Measurements from ENCODE around the gene ZNF318.
"Not testable (repeated sequence)": the region's sequence is repeated elsewhere in the genome, so short reads cannot be mapped to it uniquely, and the experiment has no call there.

ZNF318 gene

GRCh38 chr6:43347444-43347843, 22.0 kb downstream of the ZNF318 start:
- peaks cover 59% of the 10 kb centered on the region for H3K36me3 ChIP-seq
- no peaks in the 10 kb centered on the region for H3K9me3 ChIP-seq
- no peak overlapping the region for H3K27ac ChIP-seq
- TF ChIP-seq, protein P1, sequence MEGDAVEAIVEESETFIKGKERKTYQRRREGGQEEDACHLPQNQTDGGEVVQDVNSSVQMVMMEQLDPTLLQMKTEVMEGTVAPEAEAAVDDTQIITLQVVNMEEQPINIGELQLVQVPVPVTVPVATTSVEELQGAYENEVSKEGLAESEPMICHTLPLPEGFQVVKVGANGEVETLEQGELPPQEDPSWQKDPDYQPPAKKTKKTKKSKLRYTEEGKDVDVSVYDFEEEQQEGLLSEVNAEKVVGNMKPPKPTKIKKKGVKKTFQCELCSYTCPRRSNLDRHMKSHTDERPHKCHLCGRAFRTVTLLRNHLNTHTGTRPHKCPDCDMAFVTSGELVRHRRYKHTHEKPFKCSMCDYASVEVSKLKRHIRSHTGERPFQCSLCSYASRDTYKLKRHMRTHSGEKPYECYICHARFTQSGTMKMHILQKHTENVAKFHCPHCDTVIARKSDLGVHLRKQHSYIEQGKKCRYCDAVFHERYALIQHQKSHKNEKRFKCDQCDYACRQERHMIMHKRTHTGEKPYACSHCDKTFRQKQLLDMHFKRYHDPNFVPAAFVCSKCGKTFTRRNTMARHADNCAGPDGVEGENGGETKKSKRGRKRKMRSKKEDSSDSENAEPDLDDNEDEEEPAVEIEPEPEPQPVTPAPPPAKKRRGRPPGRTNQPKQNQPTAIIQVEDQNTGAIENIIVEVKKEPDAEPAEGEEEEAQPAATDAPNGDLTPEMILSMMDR (IDR thresholded peaks at IDR 0.05): no peak
- no peaks in the 10 kb centered on the region for H3K4me1 ChIP-seq (ENCODE audit: control insufficient read depth in 1 of 2, insufficient read depth in 1 of 2, low read depth in 1 of 2, low read length in 1 of 2)
- H3K27me3 ChIP-seq: no peaks in the 10 kb centered on the region
- H3K4me3 ChIP-seq (ENCODE audit: low read depth in 1 of 2, low read length in 1 of 2): no peak overlapping the region

DNA sequence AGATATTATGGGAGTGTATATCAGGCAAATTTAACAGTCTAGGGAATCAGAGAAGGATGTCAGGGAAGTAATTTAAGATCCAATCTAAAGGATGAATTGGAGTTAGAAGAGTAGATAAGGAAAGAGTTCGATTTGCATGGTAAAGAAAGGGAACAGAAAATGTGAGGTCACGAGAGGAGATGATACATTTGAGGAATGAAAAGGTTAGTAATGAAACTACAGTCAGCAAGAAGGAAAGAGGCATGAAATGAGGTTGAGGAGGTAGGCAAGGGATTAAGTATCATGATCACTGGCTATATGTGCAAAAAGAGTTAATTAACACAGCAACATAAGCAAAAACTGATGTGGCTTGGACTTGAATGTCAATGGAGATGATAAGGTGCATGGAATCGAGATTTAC, 22.4 kb downstream of the ZNF318 start:
- Histone ChIP-seq H3K4me3 (ENCODE audit: low read depth in 1 of 2, low read length in 1 of 2) (no peak overlapping the region), H3K36me3 (peaks cover 60% of the 10 kb centered on the region), H3K9me3 (no peaks in the 10 kb centered on the region), H3K4me1 (ENCODE audit: control insufficient read depth in 1 of 2, insufficient read depth in 1 of 2, low read depth in 1 of 2, low read length in 1 of 2) (no peaks in the 10 kb centered on the region), H3K27ac (no peak overlapping the region), H3K27me3 (no peaks in the 10 kb centered on the region)
- TF ChIP-seq, protein P1 (IDR thresholded peaks at IDR 0.05): no peak

DNA sequence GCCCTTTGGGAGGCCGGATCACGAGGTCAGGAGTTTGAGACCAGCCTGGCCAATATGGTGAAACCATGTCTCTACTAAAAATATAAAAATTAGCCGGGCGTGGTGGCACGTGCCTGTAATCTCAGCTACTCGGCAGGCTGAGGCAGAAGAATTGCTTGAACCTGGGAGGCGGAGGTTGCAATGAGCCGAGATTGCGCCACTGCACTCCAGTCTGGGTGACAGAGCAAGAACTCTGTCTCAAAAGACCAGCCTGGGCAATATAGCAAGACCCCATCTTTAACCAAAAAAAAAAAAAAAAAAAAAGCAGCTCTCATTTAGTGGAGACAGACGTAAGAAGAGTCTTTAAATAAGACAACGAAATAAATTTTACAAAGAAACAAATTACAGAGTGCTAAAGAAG, 23.2 kb downstream of the ZNF318 start:
- not testable (repeated sequence) for H3K4me1 ChIP-seq (ENCODE audit: control insufficient read depth in 1 of 2, insufficient read depth in 1 of 2, low read depth in 1 of 2, low read length in 1 of 2); H3K27ac ChIP-seq; H3K27me3 ChIP-seq; H3K4me3 ChIP-seq (ENCODE audit: low read depth in 1 of 2, low read length in 1 of 2); H3K9me3 ChIP-seq
- peaks cover 62% of the 10 kb centered on the region for H3K36me3 ChIP-seq

DNA sequence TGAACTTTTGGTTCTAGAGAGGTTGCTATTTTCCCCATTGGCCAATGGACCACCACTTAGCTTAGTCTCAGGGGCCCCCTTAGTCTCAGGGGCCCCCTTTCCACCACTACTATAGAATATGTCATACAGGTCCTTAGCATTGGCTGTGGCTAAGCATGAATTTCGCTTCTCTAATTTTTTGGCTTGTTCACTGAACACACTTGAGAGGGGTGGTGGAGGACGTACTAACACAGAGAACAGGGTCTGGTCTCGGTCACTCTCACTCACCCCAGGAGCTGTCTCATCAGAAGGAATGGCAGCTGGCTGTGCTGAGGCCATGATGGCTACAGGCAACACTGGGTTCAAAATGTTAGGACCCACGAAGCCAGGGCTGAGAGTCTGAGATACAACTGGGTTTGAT, 30.3 kb downstream of the ZNF318 start:
- no peak overlapping the region for H3K27ac ChIP-seq
- TF ChIP-seq, protein P1 (IDR thresholded peaks at IDR 0.05): no peak
- no peak overlapping the region for H3K4me3 ChIP-seq (ENCODE audit: low read depth in 1 of 2, low read length in 1 of 2)
- peaks cover 8 to 9% of the 10 kb centered on the region in 2 experiments for H3K4me1 ChIP-seq (ENCODE audit: control insufficient read depth in 1 of 2, insufficient read depth in 1 of 2, low read depth in 1 of 2, low read length in 1 of 2)
- H3K9me3 ChIP-seq: no peaks in the 10 kb centered on the region
- H3K36me3 ChIP-seq: peaks cover 72% of the 10 kb centered on the region
- H3K27me3 ChIP-seq: no peaks in the 10 kb centered on the region

DNA sequence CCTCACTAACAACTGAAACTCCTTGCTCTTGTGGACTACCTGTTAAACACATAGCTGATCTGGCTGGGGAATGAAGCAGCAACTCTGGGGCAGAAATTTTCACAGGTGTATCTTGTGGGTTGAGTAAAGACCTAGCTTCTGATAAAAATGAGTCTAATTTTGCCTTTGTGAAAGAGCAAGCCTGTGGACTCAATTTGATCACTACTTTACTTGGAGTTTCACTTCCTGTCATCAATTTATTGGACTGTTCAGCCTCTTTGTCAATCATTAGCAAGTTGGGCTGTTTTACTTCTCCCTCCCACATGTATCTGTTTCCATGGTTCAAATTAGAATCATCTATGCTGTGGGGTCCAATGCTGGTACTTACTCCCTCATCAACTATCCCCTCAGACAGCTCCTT, 31.2 kb downstream of the ZNF318 start:
- H3K27ac ChIP-seq: no peak overlapping the region
- H3K27me3 ChIP-seq: no peaks in the 10 kb centered on the region
- peaks cover 69% of the 10 kb centered on the region for H3K36me3 ChIP-seq
- H3K4me1 ChIP-seq (ENCODE audit: control insufficient read depth in 1 of 2, insufficient read depth in 1 of 2, low read depth in 1 of 2, low read length in 1 of 2): peaks cover 11 to 13% of the 10 kb centered on the region in 2 experiments
- no peak overlapping the region for H3K4me3 ChIP-seq (ENCODE audit: low read depth in 1 of 2, low read length in 1 of 2)
- TF ChIP-seq, protein P1 (IDR thresholded peaks at IDR 0.05): no peak
- H3K9me3 ChIP-seq: no peaks in the 10 kb centered on the region

- TF ChIP-seq, protein P1 (IDR thresholded peaks at IDR 0.05): no peak
- no peak overlapping the region for H3K27ac ChIP-seq
- peaks cover 51% of the 10 kb centered on the region for H3K36me3 ChIP-seq
- H3K4me1 ChIP-seq (ENCODE audit: control insufficient read depth in 1 of 2, insufficient read depth in 1 of 2, low read depth in 1 of 2, low read length in 1 of 2): peaks cover 28 to 32% of the 10 kb centered on the region in 2 experiments
- no peaks in the 10 kb centered on the region for H3K27me3 ChIP-seq
- H3K9me3 ChIP-seq: no peaks in the 10 kb centered on the region
- H3K4me3 ChIP-seq (ENCODE audit: low read depth in 1 of 2, low read length in 1 of 2): no peak overlapping the region
These were observed 33.1 kb downstream of the ZNF318 start for GRCh38 chr6:43336382-43336781.
